Measurements from ENCODE around the gene CHEK2.

CHEK2 gene

GRCh38 chr22:28741785-28742561 lies at the start of gene CHEK2, which contains the start of gene HSCB:
Gene CHEK2, minus strand, starts transcription at chr22:28741820. Its CDS starts 7,099 bp downstream, at chr22:28734721.
Gene HSCB, plus strand, starts transcription at chr22:28742039. Its CDS starts 57 bp downstream, at chr22:28742096.
- Mint-ChIP-seq H3K27ac (peak within 1 kb of the TSS; percentile 89), H3K27me3 (no peaks in the 10 kb centered on the region), H3K36me3 (ENCODE audit: low read depth) (peaks cover 25% of the 10 kb centered on the region), H3K4me1 (ENCODE audit: low read depth) (peaks cover 25% of the 10 kb centered on the region), H3K9me3 (no peaks in the 10 kb centered on the region), H3K4me3 (peak within 1 kb of the TSS; percentile 89)

DNA sequence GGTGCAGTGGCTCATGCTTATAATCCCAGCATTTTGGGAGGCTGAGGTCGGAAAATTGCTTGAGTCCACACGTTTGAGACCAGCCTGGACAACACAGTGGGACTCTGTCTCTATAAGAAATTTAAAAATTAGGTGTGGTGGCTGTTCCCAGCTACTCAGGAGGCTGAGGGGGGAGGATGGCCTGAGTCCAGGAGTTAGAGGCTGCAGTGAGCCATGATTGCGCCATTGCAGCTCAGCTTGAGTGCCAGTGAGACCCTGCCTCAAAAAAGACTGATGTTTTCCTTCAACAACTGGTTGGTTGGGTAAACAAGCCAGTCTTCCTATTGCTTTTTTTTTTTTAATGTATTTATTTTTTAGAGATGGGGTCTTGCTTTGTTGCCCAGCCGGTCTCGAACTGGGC lies 49.5 kb upstream of the CHEK2 start:
- Mint-ChIP-seq H3K27ac (no peak overlapping the region), H3K4me3 (no peak overlapping the region), H3K36me3 (ENCODE audit: low read depth) (peaks cover 64% of the 10 kb centered on the region), H3K4me1 (ENCODE audit: low read depth) (peaks cover 50% of the 10 kb centered on the region), H3K27me3 (no peaks in the 10 kb centered on the region), H3K9me3 (no peaks in the 10 kb centered on the region)

GRCh38 chr22:28788601-28789000 lies 47.0 kb upstream of the CHEK2 start:
- Mint-ChIP-seq H3K4me1 (ENCODE audit: low read depth) (peaks cover 27% of the 10 kb centered on the region), H3K27ac (no peak overlapping the region), H3K36me3 (ENCODE audit: low read depth) (peaks cover 59% of the 10 kb centered on the region), H3K4me3 (no peak overlapping the region), H3K27me3 (no peaks in the 10 kb centered on the region), H3K9me3 (no peaks in the 10 kb centered on the region)

DNA sequence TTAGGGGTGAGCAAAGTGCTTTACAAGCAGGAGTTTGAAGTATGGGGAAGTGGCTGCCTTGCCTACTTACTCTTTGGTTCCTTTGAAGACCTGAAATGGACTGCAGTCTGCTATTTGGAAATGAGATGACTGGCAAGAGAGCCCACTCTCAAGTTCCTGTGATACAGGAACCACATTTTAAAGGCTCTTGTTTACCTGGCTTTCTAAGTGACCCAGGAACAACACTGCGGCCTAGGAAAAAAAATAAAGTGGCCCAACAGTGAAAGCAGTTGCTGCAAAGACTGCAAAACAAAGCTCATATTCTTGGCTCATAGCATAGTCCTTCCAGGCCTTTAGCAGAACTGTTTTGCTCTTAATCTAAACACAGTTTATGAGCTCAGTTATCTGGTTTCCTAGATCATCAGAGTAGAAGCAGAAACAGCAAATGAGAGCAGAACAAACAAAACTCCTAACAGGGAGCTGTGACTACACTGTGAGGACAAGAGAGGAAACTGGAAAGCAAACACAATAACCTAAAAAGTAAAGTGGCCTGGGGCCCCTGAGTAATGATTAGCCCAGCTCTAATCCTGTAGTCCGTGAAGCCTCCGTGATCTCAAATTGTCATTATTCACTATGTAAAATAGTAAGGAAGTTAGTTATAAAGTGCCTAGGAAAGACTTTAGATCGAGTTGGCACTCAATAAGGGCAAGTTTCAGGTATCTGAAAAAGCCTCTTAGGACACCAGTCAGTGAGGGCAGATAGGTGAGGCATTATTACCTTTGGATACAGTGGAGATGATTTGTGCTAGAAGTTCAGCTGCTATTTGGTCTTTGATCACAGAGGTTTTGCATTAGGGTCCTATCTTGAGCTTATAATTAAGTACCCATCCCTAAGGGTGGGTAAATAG lies 42.4 kb upstream of the CHEK2 start:
- Mint-ChIP-seq H3K4me3 (no peak overlapping the region), H3K36me3 (ENCODE audit: low read depth) (peaks cover 62% of the 10 kb centered on the region), H3K27ac (no peak overlapping the region), H3K27me3 (no peaks in the 10 kb centered on the region), H3K4me1 (ENCODE audit: low read depth) (peaks cover 25% of the 10 kb centered on the region), H3K9me3 (no peaks in the 10 kb centered on the region)

- Mint-ChIP-seq H3K27ac (no peak overlapping the region), H3K4me1 (ENCODE audit: low read depth) (peaks cover 27% of the 10 kb centered on the region)
These were observed 38.7 kb upstream of the CHEK2 start for GRCh38 chr22:28780296-28780695.

DNA sequence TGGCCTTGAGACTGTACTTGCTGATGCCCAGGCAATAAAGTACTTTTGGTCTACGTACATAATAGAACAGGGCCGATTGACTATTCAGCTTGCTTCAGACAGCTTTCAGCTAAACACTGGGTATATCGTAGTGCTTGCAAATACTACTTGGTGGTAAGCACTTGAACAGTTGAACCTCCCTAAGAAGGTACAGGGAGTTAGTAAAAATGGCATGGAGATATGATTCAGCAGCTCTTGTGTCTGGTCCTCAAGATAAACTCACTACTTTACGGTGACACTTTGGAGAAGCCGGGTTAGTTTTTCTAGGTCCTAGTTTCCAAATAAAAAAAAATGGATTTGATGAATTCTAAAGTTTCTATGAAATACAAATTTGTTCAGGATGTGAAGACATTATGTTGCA lies 38.2 kb upstream of the CHEK2 start:
- H3K4me1 Mint-ChIP-seq (ENCODE audit: low read depth) = peaks cover 30% of the 10 kb centered on the region
- no peaks in the 10 kb centered on the region for H3K27me3 Mint-ChIP-seq
- H3K4me3 Mint-ChIP-seq = no peak overlapping the region
- peaks cover 42% of the 10 kb centered on the region for H3K36me3 Mint-ChIP-seq (ENCODE audit: low read depth)
- H3K9me3 Mint-ChIP-seq = no peaks in the 10 kb centered on the region
- no peak overlapping the region for H3K27ac Mint-ChIP-seq

More at GRCh38 chr22:28780296-28780695, 38.7 kb upstream of the CHEK2 start:
- H3K27me3 Mint-ChIP-seq = no peaks in the 10 kb centered on the region
- no peak overlapping the region for H3K4me3 Mint-ChIP-seq
- peaks cover 42% of the 10 kb centered on the region for H3K36me3 Mint-ChIP-seq (ENCODE audit: low read depth)
- no peaks in the 10 kb centered on the region for H3K9me3 Mint-ChIP-seq

- Mint-ChIP-seq H3K27ac (peak overlapping the region; percentile 58), H3K4me1 (ENCODE audit: low read depth) (peaks cover 32% of the 10 kb centered on the region), H3K4me3 (peak overlapping the region; percentile 91), H3K36me3 (ENCODE audit: low read depth) (peaks cover 26% of the 10 kb centered on the region), H3K27me3 (no peaks in the 10 kb centered on the region), H3K9me3 (no peaks in the 10 kb centered on the region)
These were observed 32.8 kb upstream of the CHEK2 start for GRCh38 chr22:28774378-28774777.

DNA sequence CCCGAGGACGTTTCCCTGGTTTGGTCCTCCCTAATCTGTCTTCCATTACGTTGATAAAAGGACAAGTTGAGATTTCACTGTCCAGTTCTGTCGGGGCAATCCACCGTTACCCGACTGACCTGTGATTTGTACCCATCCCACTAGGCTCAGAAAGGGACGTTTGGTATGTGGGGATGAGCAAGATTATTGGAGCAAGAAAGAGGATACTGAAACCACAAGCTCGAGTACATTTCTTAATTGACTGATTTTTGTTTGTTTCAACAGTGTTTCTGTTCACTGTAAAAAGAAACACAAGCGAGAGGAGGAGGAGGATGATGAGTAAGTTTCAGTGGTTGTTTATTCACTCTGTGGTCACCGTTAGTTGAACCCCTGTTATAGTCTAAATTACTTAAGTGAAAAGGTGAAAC lies 31.8 kb upstream of the CHEK2 start:
- Mint-ChIP-seq H3K4me3 (peak overlapping the region; percentile 91), H3K36me3 (ENCODE audit: low read depth) (peaks cover 26% of the 10 kb centered on the region), H3K4me1 (ENCODE audit: low read depth) (peaks cover 30% of the 10 kb centered on the region), H3K27ac (peak overlapping the region; percentile 92), H3K9me3 (no peaks in the 10 kb centered on the region), H3K27me3 (no peaks in the 10 kb centered on the region)

DNA sequence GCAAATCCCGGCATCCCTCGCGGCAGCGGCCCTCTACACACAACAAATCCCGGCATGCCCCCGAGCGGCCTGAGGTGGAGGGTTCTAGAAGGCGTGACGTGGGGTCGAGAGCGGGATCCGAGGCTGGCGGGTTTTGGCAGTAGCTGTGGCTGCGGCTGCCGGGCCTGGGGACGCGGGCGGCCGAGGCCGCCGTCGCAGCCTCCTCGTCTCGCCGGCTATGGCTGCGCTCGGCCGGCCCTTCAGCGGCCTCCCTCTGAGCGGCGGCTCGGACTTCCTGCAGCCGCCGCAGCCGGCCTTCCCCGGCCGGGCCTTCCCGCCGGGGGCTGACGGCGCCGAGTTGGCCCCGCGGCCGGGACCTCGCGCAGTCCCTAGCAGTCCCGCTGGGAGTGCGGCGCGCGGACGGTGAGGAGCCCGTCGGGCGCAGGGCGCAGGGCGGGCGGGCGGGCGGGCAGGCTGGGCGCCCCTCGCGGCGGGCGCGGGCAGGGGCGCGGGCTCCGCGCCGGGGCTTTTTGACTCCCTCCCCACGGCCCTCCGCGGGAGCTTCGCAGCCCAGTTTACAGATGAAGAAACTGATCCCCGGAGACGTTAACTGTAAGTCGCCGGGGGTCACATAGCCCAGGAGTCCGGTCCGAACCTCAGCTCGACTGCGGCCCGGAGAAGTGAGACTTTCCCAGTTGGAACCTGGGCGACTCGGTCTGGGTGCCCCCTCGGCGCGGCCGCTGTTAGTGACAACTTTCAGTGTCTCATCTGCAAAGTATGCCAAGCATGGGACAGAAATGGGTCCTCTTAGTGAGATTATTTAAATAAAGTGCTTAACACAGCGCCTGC lies 31.2 kb upstream of the CHEK2 start, which contains the start of gene CCDC117:
Gene CCDC117, plus strand, starts transcription at position 63 of the 828 bp plus-strand sequence. Its CDS starts 155 bp downstream, at position 218.
- Mint-ChIP-seq H3K36me3 (ENCODE audit: low read depth) (peaks cover 26% of the 10 kb centered on the region), H3K27me3 (no peaks in the 10 kb centered on the region), H3K9me3 (no peaks in the 10 kb centered on the region), H3K4me1 (ENCODE audit: low read depth) (peaks cover 30% of the 10 kb centered on the region), H3K27ac (peak within 1 kb of the TSS; percentile 92), H3K4me3 (peak within 1 kb of the TSS; percentile 91)

DNA sequence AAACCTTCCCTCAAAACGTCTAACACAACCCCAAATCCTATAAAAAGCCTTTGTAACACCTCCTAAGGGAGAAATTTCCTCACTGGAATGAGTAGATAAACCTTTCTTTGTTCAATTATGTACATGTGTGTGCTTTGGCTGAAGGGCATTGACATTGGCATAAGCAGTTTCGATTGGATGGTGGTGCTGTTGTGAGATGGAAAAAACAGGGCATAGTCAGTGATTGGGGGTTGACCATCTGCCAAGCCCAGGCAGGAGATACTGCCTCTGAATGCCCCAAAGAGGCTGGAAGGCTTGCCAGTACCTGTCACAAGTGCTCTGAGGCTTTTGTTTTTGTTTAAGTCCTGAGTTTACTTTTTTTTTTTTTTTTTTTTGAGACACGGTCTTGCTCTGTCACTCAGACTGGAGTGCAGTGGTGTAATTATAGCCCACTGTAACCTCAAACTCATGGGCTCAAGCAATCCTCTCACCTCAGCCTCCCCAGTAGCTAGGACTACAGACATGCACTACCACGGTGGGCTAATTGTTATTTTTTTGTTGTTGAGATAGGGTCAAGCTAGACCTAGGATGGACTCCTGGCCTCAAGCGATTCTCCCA lies 29.7 kb upstream of the CHEK2 start:
- Mint-ChIP-seq H3K36me3 (ENCODE audit: low read depth) (peaks cover 26% of the 10 kb centered on the region), H3K9me3 (no peaks in the 10 kb centered on the region), H3K4me1 (ENCODE audit: low read depth) (peaks cover 30% of the 10 kb centered on the region), H3K27ac (no peak overlapping the region), H3K27me3 (no peaks in the 10 kb centered on the region), H3K4me3 (no peak overlapping the region)

DNA sequence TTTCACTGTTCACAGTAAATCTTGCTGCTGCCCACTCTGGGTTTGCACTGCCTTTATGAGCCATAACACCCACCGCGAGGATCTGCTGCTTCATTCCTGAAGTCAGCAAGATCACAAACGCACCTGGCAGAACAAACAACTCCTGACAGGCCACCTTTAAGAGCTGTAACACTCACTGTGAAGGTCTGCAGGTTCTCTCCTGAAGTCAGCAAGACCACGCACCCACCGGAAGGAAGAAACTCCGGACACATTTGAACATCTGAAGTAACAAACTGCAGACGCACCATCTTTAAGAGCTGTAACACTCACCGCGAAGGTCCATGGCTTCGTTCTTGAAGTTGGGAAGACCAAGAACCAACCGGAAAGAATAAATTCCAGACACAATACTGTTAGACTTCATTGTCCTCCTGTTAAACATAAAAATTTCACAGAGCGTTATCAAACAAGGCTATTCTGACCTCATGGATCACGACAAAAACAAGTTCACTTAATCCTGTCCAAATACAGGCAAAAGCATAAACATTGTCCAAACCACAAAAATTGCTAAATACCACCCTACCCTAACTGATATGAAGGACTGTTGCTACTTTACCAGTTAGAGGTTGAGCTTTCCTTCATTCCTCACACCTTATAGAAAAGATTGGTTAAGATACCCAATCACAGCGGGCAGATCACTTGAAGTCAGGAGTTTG lies 27.9 kb upstream of the CHEK2 start:
- Mint-ChIP-seq H3K9me3 (no peaks in the 10 kb centered on the region), H3K27ac (no peak overlapping the region), H3K4me3 (no peak overlapping the region), H3K36me3 (ENCODE audit: low read depth) (peaks cover 10% of the 10 kb centered on the region), H3K27me3 (no peaks in the 10 kb centered on the region), H3K4me1 (ENCODE audit: low read depth) (peaks cover 15% of the 10 kb centered on the region)

GRCh38 chr22:28768701-28769393 lies 27.2 kb upstream of the CHEK2 start:
- no peak overlapping the region for H3K27ac Mint-ChIP-seq
- H3K27me3 Mint-ChIP-seq = no peaks in the 10 kb centered on the region
- no peak overlapping the region for H3K4me3 Mint-ChIP-seq
- H3K4me1 Mint-ChIP-seq (ENCODE audit: low read depth) = peaks cover 9% of the 10 kb centered on the region
- peaks cover 6% of the 10 kb centered on the region for H3K36me3 Mint-ChIP-seq (ENCODE audit: low read depth)
- no peaks in the 10 kb centered on the region for H3K9me3 Mint-ChIP-seq

DNA sequence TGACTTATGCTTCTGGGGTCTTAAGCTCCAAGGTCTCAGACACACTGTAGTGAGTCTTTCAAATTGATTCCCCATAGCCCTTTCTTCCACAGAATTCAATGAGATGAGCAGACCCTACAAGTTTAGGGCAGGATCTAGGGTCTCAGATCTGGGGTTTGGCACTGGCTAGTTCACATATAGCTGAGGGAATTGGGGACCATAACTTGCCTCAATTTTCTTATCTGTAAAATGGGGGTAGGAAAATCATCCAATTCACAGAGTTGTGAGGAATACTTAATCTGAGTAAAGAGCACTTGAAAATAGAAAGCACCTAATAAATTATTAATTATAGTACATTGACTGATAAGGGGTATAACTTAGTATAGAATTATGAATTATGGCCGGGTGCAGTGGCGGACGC lies 25.0 kb upstream of the CHEK2 start:
- H3K36me3 Mint-ChIP-seq (ENCODE audit: low read depth) = no peaks in the 10 kb centered on the region
- no peaks in the 10 kb centered on the region for H3K9me3 Mint-ChIP-seq
- no peak overlapping the region for H3K4me3 Mint-ChIP-seq
- no peaks in the 10 kb centered on the region for H3K27me3 Mint-ChIP-seq
- no peak overlapping the region for H3K27ac Mint-ChIP-seq
- no peaks in the 10 kb centered on the region for H3K4me1 Mint-ChIP-seq (ENCODE audit: low read depth)

Measured in stimulated activated naive CD8-positive, alpha-beta T cell treated with anti-CD3 and anti-CD28 coated beads, Interleukin-15, Interleukin-2, amounts not matched to agents 100 ng/mL and 50 ng/mL, for 24 hours (primary cell).